Peyer's patch (tissue), 4 donors: ENCODE measurements around the gene CWC27.

ENCODE experiments used
- CTCF ChIP-seq, 6 experiments: fragments of 450-650 bp in 4 of 6; fragments of 200-600 bp in 2 of 6; sonication (generic) in 1 of 6; IDR thresholded peaks; one replicate each; pipeline ENCODE4 v1.5.1; 2017 to 2019; ENCODE audit warnings: antibody characterized with exemption in 6 of 6, mild to moderate bottlenecking in 3 of 6, moderate library complexity in 1 of 6
- POLR2A ChIP-seq, 2 donors: fragments of 450-650 bp; IDR thresholded peaks; one replicate each; pipeline ENCODE4 v1.5.1; 2017; ENCODE audit warnings: antibody characterized with exemption in 2 of 2, mild to moderate bottlenecking in 2 of 2, moderate library complexity in 2 of 2

GRCh38 chr5:64788156-64788555 is 19.4 kb downstream of the CWC27 start:
- TF ChIP-seq CTCF (IDR thresholded peaks at IDR 0.05) = no peak
- TF ChIP-seq POLR2A (IDR thresholded peaks at IDR 0.05) = no peak
